ENCODE results near the gene SERPINB1. TPM values are rescaled to one million over a fixed set of nuclear protein-coding genes. Genes with fewer than 3 reads are reported as not detected.

The SERPINB1 gene
- total and polyA plus RNA-seq, 10 donors: 54.9 to 194 (median 98.0) TPM

- Histone ChIP-seq H3K4me1 (peaks cover 0 to 73% (median 31%) of the 10 kb centered on the region in 6 donors), H3K9me3 (no peaks in the 10 kb centered on the region), H3K27me3 (replicated peaks in 1 of 7) (no peaks in the 10 kb centered on the region), H3K4me3 (peak overlapping the region in 1 of 8 donors; percentile 25), H3K36me3 (no peaks in the 10 kb centered on the region), H3K27ac (peak overlapping the region in 7 of 8 donors; percentile 44 to 90 (median 88))
- intact Hi-C loops (cut with DNase I; ENCODE audit: low total_unique reads): loop anchor here (10.0 kb wide), 2 partner anchors 48 to 128 kb away; partner anchors contain the start of gene SERPINB1
- no peak for DNase-seq
- 44 to 65% (median 62%) methylated on average over 6 of the region's 6 CpGs for WGBS, 5 donors
- TF ChIP-seq POLR2AphosphoS5 (IDR thresholded peaks at IDR 0.05) (no peak), POLR2A (IDR thresholded peaks at IDR 0.05) (no peak), CTCF (IDR thresholded peaks at IDR 0.05 in 8 of 11, conservative IDR thresholded peaks at IDR 0.05 in 3 of 11) (no peak)
Measured at GRCh38 chr6:2796861-2797260, 44.8 kb downstream of the SERPINB1 start.

GRCh38 chr6:2795956-2796355, 45.7 kb downstream of the SERPINB1 start:
- Histone ChIP-seq H3K27me3 (replicated peaks in 1 of 7) (no peaks in the 10 kb centered on the region), H3K36me3 (no peaks in the 10 kb centered on the region), H3K9me3 (no peaks in the 10 kb centered on the region), H3K4me1 (peaks cover 0 to 82% (median 37%) of the 10 kb centered on the region in 6 donors), H3K27ac (peak overlapping the region in 7 of 8 donors; percentile 67 to 90 (median 88)), H3K4me3 (peak overlapping the region in 1 of 8 donors; percentile 24)
- intact Hi-C loops (cut with DNase I; ENCODE audit: low total_unique reads): loop anchor here (10.0 kb wide), 2 partner anchors 49 to 129 kb away; partner anchors contain the start of gene SERPINB1
- no peak for DNase-seq
- TF ChIP-seq POLR2A (IDR thresholded peaks at IDR 0.05) (no peak), POLR2AphosphoS5 (IDR thresholded peaks at IDR 0.05) (peak in 2 of 3 donors; percentile 58 to 66)
- WGBS, 5 donors: 55 to 89% (median 78%) methylated on average over 16 of the region's 16 CpGs

- peak overlapping the region in 1 of 8 donors; percentile 24 for H3K4me3 ChIP-seq
- no peak for TF ChIP-seq CTCF (IDR thresholded peaks at IDR 0.05 in 8 of 11, conservative IDR thresholded peaks at IDR 0.05 in 3 of 11)
- TF ChIP-seq POLR2A (IDR thresholded peaks at IDR 0.05): no peak
- no peak for TF ChIP-seq POLR2AphosphoS5 (IDR thresholded peaks at IDR 0.05)
- DNase-seq: no peak
- no peaks in the 10 kb centered on the region for H3K9me3 ChIP-seq
- peaks cover 0 to 83% (median 41%) of the 10 kb centered on the region in 6 donors for H3K4me1 ChIP-seq
- WGBS, 5 donors: 66 to 81% (median 77%) methylated on average over 2 of the region's 2 CpGs
- intact Hi-C loops (cut with DNase I; ENCODE audit: low total_unique reads): loop anchor here (10.0 kb wide), 2 partner anchors 50 to 130 kb away; partner anchors contain the start of gene SERPINB1
- peak overlapping the region in 7 of 8 donors; percentile 67 to 90 (median 88) for H3K27ac ChIP-seq
- H3K36me3 ChIP-seq: no peaks in the 10 kb centered on the region
- no peaks in the 10 kb centered on the region for H3K27me3 ChIP-seq (replicated peaks in 1 of 7)
Measured at GRCh38 chr6:2795162-2795561, 46.5 kb downstream of the SERPINB1 start.

GRCh38 chr6:2794171-2794730, 47.4 kb downstream of the SERPINB1 start:
- intact Hi-C loops (cut with DNase I; ENCODE audit: low total_unique reads): loop anchor here (10.0 kb wide), 2 partner anchors 51 to 131 kb away; partner anchors contain the start of gene SERPINB1
- Histone ChIP-seq H3K27me3 (replicated peaks in 1 of 7) (no peaks in the 10 kb centered on the region), H3K9me3 (no peaks in the 10 kb centered on the region), H3K27ac (peak overlapping the region in 7 of 8 donors; percentile 67 to 90 (median 88)), H3K4me1 (peaks cover 0 to 83% (median 42%) of the 10 kb centered on the region in 6 donors), H3K4me3 (no peak overlapping the region), H3K36me3 (no peaks in the 10 kb centered on the region)
- DNase-seq: no peak
- TF ChIP-seq CTCF (IDR thresholded peaks at IDR 0.05 in 8 of 11, conservative IDR thresholded peaks at IDR 0.05 in 3 of 11) (no peak), POLR2A (IDR thresholded peaks at IDR 0.05) (no peak), POLR2AphosphoS5 (IDR thresholded peaks at IDR 0.05) (no peak)
- 47 to 89% (median 73%) methylated on average over 5 of the region's 5 CpGs for WGBS, 5 donors
